ENCODE data around the gene PRTFDC1. TPM values are rescaled to one million over a fixed set of nuclear protein-coding genes. Genes with fewer than 3 reads are reported as not detected.

Gene PRTFDC1
- total RNA-seq, 2 experiments from 2014 or later: not detected

DNA sequence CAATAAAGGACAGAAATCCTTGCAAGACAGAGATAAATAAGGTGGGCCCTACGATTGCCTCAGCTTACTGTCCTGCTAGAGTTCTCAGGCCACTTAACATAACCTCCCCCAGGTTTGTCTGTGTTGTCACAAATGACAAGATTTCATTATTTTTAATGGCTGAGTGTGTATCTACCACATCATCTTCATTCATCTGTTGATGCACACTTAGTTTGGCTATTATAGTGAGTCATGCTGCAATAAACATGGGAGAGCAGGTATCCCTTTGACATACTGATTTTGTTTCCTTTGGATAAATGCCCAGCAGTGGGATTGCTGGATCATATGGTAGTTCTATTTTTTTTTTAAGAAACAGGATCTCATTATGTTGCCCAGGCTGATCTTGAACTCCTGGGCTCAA, 60.6 kb downstream of the PRTFDC1 start:
- Histone ChIP-seq H3K36me3 (ENCODE audit: insufficient read depth, low read length) (no peaks in the 10 kb centered on the region), H3K4me3 (ENCODE audit: low read depth, low read length, poor library complexity, severe bottlenecking) (no peak overlapping the region), H3K79me2 (ENCODE audit: insufficient read depth, low read depth, low read length) (no peaks in the 10 kb centered on the region), H4K20me1 (ENCODE audit: insufficient read depth, low read length) (no peaks in the 10 kb centered on the region), H3K9me3 (ENCODE audit: low read length) (no peaks in the 10 kb centered on the region), H3K4me2 (ENCODE audit: low read length) (no peak overlapping the region), H3K4me1 (ENCODE audit: insufficient read depth, low read length, poor library complexity, severe bottlenecking) (no peaks in the 10 kb centered on the region), H2AFZ (ENCODE audit: low read length) (no peak overlapping the region), H3K27ac (ENCODE audit: low read depth, low read length, poor library complexity, severe bottlenecking) (no peak overlapping the region), H3K9me2 (ENCODE audit: insufficient read depth, low read length) (no peaks in the 10 kb centered on the region)
- intact Hi-C loops (cut with micrococcal nuclease; ENCODE audit: unreplicated experiment): no loop called here
- POLR2A ChIA-PET: no interaction called here
- BruUV-seq (replicated peaks): no TSS peak
- CTCF ChIA-PET (ENCODE audit: unreplicated experiment): no interaction called here
- TF ChIP-seq, protein P1, sequence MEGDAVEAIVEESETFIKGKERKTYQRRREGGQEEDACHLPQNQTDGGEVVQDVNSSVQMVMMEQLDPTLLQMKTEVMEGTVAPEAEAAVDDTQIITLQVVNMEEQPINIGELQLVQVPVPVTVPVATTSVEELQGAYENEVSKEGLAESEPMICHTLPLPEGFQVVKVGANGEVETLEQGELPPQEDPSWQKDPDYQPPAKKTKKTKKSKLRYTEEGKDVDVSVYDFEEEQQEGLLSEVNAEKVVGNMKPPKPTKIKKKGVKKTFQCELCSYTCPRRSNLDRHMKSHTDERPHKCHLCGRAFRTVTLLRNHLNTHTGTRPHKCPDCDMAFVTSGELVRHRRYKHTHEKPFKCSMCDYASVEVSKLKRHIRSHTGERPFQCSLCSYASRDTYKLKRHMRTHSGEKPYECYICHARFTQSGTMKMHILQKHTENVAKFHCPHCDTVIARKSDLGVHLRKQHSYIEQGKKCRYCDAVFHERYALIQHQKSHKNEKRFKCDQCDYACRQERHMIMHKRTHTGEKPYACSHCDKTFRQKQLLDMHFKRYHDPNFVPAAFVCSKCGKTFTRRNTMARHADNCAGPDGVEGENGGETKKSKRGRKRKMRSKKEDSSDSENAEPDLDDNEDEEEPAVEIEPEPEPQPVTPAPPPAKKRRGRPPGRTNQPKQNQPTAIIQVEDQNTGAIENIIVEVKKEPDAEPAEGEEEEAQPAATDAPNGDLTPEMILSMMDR (conservative IDR thresholded peaks at IDR 0.05; ENCODE audit: low read length): no peak
- DNase-seq (ENCODE audit: low spot score): no peak

- H3K27ac ChIP-seq (ENCODE audit: low read depth, low read length, poor library complexity, severe bottlenecking): no peak overlapping the region
- BruUV-seq (replicated peaks): no TSS peak
- no peaks in the 10 kb centered on the region for H3K36me3 ChIP-seq (ENCODE audit: insufficient read depth, low read length)
- intact Hi-C loops (cut with micrococcal nuclease; ENCODE audit: unreplicated experiment): no loop called here
- DNase-seq (ENCODE audit: low spot score): no peak
- no peaks in the 10 kb centered on the region for H3K9me3 ChIP-seq (ENCODE audit: low read length)
- no peaks in the 10 kb centered on the region for H3K9me2 ChIP-seq (ENCODE audit: insufficient read depth, low read length)
- POLR2A ChIA-PET: interaction anchor here (1.0 kb wide), 1 partner anchor 34 kb away, joined by 3 read pairs; no protein-coding TSS in a partner anchor
- H3K4me3 ChIP-seq (ENCODE audit: low read depth, low read length, poor library complexity, severe bottlenecking): no peak overlapping the region
- TF ChIP-seq, protein P1 (conservative IDR thresholded peaks at IDR 0.05; ENCODE audit: low read length): no peak
- TF ChIP-seq EZH2phosphoT487 (IDR thresholded peaks at IDR 0.05; ENCODE audit: borderline replicate concordance, low read depth, low read length): no peak
- no peak overlapping the region for H3K4me2 ChIP-seq (ENCODE audit: low read length)
- H2AFZ ChIP-seq (ENCODE audit: low read length): no peak overlapping the region
- H4K20me1 ChIP-seq (ENCODE audit: insufficient read depth, low read length): no peaks in the 10 kb centered on the region
- H3K79me2 ChIP-seq (ENCODE audit: insufficient read depth, low read depth, low read length): no peaks in the 10 kb centered on the region
- H3K4me1 ChIP-seq (ENCODE audit: insufficient read depth, low read length, poor library complexity, severe bottlenecking): no peaks in the 10 kb centered on the region
- CTCF ChIA-PET (ENCODE audit: unreplicated experiment): no interaction called here
Measured at GRCh38 chr10:24889639-24890038, 62.8 kb downstream of the PRTFDC1 start.

- Histone ChIP-seq H3K9me2 (ENCODE audit: insufficient read depth, low read length) (no peaks in the 10 kb centered on the region), H3K27ac (ENCODE audit: low read depth, low read length, poor library complexity, severe bottlenecking) (no peak overlapping the region), H2AFZ (ENCODE audit: low read length) (peak overlapping the region; percentile 54; the same call in 1 of the 2 replicates), H3K9me3 (ENCODE audit: low read length) (no peaks in the 10 kb centered on the region), H4K20me1 (ENCODE audit: insufficient read depth, low read length) (no peaks in the 10 kb centered on the region), H3K4me1 (ENCODE audit: insufficient read depth, low read length, poor library complexity, severe bottlenecking) (no peaks in the 10 kb centered on the region), H3K36me3 (ENCODE audit: insufficient read depth, low read length) (no peaks in the 10 kb centered on the region), H3K4me3 (ENCODE audit: low read depth, low read length, poor library complexity, severe bottlenecking) (no peak overlapping the region), H3K79me2 (ENCODE audit: insufficient read depth, low read depth, low read length) (no peaks in the 10 kb centered on the region), H3K4me2 (ENCODE audit: low read length) (no peak overlapping the region)
- CTCF ChIA-PET (ENCODE audit: unreplicated experiment): no interaction called here
- intact Hi-C loops (cut with micrococcal nuclease; ENCODE audit: unreplicated experiment): no loop called here
- TF ChIP-seq EZH2phosphoT487 (IDR thresholded peaks at IDR 0.05; ENCODE audit: borderline replicate concordance, low read depth, low read length): no peak
- TF ChIP-seq, protein P1 (conservative IDR thresholded peaks at IDR 0.05; ENCODE audit: low read length): no peak
- DNase-seq (ENCODE audit: low spot score): no peak
- POLR2A ChIA-PET: interaction anchor here (0.5 kb wide), 1 partner anchor 14 kb away, joined by 3 read pairs; no protein-coding TSS in a partner anchor
- BruUV-seq (replicated peaks): no TSS peak
Measured at GRCh38 chr10:24887855-24888231, 64.6 kb downstream of the PRTFDC1 start.

Measured in OCI-LY7 (cell line).